Amniotic stem cell (primary cell): ENCODE measurements around the gene FAM120B.
"Not testable (repeated sequence)": the region's sequence is repeated elsewhere in the genome, so short reads cannot be mapped to it uniquely, and the experiment has no call there.

Source experiments
- DNase-seq: peaks from one replicate; lab custom pipeline; 2025; lab: John Stamatoyannopoulos, UW

Gene FAM120B

GRCh38 chr6:170301184-170301583, 5.4 kb upstream of the FAM120B start:
- no peak for DNase-seq

DNA sequence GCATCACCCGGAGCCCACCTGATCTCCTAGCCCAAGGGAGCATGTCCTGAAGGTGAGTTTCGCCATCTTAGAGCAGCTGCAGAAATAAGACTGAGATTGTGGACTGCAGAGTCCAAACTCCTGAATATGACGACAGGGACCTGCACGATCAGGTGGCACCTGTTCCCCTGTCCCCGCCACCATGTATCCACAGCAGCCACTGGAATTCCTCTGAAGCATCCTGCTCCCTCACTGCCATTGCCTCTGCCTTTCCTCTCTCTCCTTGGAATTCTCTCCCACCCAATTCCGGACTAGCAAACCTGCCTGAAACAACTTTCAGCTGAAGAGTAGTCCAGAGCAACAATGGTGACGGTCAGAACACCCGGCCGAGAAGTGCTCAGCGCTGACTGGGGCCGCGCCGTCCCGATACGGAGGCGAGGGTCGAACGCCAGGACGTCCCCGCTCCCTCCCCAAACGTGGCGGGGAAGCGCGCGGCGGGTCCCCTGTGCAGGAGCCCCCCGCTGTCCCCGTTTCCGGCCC, 694 bp upstream of the FAM120B start:
- no peak for DNase-seq

DNA sequence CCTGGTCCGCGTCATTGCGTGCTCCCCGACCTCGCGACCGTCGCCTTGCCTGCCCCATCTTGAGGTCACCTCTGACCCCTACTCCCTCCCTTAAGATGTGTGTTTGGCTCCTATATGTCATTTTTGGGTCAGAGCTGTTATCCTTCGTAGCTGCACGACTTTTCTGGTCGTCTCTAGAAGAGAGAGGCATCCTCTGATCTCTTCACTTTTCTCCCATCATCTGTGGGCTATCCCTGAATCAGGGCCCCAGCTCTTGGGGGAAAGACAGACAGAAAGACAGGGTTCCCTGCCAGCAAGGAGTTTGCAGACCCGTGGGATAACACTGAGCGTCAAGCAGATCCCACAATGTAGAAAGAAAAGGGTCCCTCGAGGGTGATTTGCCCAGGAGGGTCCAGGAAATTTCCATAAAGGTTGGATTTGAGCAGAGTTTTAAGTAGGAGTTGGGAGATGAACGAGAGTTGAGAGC, 555 bp downstream of the FAM120B start:
- DNase-seq: no peak

DNA sequence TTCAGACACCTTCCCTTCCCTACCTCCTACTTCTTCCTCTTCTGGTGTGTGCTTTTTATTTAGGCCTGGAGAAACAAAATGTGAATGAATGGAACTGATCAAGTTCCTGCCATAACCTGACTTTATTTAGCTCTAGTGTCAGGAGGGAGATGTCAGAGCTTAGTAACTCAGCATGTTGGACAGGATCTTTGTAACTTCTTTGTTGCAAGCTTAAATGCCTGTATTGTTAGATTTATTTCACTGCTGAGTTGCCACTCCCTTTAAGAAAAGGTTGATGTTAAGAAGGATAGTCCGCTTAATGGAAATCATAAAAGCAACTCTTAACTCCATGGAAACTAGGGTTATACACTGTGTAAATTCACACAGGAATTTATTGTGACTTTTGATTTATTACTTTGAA, 2.2 kb downstream of the FAM120B start:
- DNase-seq: no peak

GRCh38 chr6:170311696-170312095, 5.1 kb downstream of the FAM120B start:
- no peak for DNase-seq

- DNase-seq: no peak
Observed at GRCh38 chr6:170312876-170313275, 6.3 kb downstream of the FAM120B start.

GRCh38 chr6:170313716-170314295, 7.2 kb downstream of the FAM120B start:
- no peak for DNase-seq

DNA sequence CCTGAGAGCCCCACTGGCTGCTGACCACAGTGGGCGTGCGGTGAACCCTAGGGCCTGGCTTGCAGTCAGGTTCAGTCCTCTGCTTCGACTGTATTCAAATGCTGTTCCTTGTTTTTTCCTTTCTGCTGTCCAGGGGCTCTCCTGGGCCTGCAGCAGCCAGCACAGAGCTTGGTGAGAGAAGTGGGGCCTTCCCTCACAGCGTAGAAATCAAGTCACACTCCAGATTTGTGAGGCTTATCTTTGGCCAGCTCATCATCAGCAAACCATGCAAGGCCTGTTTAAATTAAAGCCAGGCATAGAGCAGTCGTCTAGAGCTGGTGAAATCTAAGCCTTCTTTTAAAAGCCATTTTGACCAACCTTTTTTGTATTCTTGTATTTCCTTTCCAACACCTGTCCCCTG, 8.4 kb downstream of the FAM120B start:
- no peak for DNase-seq

- no peak for DNase-seq
Observed at GRCh38 chr6:170316071-170316470, 9.5 kb downstream of the FAM120B start.

DNA sequence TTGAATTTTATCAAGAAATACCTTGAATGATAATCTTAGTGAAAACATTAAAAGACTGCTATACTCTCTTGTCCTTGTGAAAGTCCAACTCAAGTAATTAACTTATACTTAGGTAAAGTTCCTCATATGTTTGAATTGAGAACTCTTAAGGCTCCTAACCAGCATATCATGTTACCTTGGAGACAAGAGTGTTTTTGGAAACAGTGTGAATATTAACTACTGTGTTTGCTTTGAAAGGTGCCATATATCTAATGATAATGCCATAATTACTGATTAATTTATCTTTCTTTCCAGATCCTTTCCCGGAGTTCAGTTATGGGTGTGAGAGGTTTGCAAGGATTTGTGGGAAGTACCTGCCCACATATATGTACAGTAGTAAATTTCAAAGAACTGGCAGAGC, 10.5 kb downstream of the FAM120B start:
- no peak for DNase-seq

GRCh38 chr6:170317718-170318117, 11.2 kb downstream of the FAM120B start:
- DNase-seq: no peak

DNA sequence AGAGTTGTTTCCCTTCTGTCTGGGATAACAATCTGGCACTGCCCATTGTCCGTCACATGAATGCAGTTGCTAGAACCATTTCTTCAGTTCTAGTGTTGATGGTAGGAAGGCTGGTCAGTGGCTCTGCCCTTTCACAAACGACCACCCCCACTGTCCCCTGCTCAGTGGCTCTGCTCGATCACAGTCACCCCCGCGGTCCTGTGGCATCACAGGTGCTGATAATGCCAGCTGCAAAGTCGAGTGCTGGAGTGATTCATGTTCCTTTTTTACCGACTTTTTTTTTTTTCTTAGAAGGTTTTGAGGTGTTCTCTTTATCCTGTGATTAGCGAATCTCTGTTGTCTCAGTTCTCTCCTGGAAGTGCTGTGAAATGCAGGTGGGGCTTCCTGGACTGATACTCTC, 22.8 kb downstream of the FAM120B start:
- no peak for DNase-seq

DNA sequence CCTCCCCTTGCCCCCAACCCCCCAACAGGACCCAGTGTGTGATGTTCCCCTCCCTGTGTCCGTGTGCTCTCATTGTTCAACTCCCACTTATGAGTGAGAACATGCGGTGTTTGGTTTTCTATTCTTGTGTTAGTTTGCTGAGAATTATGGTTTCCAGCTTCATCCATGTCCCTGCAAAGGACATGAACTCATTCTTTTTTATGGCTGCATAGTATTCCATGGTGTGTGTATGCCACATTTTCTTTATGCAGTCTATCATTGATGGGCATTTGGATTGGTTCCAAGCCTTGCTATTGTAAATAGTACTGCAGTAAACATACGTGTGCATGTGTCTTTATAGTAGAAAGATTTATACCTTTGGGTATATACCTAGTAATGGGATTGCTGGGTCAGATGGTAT, 28.6 kb downstream of the FAM120B start:
- not testable (repeated sequence) for DNase-seq

DNA sequence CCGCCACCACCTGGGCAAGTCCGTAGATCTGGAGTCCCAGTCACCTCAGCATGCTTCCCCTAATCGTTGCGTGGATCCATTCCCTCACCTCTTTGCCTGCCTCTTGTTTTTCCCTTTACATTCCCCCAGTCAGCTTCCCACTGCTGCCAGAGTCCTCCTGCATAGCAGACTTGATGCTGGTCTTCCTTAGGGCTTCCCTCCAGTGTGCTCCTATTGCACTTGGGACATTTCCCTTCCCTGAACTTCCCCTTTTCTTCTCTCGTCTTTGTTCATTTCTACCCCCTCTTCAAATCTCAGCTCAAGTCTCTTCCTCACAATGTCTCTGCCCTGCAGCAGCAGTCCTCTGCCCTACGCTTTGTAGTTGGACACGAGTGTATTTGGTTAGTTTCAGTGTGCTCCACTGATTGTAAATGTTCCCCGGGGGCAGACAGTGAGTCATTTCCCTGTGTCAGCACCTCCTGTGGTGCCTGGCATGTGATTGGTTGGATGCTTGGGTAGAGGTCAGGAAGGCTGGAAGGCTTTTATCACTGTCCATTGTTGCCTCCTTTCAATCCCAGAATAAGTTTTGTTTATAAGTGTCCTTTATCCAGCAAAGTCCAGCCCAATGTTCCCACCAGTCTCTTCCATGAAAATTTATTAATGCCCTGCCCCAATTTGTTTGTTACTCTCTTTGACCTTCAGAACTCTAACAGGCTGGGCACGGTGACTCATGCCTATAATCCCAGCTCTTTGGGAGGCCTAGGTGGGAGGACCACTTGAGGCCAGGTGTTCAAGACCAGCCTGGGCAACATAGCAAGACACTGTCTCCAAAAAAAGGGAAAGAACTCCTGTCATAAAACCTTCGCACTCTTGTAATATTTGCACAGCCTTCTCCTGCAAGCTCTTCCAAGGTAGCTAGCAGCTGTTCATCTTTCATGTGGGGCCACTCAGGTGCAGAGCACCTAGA, 38.3 kb downstream of the FAM120B start:
- DNase-seq: no peak

DNA sequence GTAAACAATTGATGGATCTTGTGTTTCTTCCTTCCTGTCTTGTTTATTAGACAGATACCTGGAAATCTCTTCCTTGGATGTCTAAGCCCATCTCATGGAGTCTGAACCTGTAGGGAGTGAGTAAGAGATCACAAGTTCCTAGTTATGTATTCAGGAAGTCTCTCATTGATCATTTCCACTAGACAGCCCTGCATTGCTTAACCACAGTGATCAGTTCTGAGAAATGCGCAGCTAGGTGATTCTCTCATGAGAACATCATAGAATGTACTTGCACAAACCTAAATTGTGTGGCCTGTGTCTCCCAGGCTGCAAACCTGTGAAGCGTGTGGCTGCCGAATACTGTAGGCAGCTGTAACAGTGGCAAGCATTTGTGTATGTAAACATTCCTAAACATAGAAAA, 39.1 kb downstream of the FAM120B start:
- no peak for DNase-seq

DNA sequence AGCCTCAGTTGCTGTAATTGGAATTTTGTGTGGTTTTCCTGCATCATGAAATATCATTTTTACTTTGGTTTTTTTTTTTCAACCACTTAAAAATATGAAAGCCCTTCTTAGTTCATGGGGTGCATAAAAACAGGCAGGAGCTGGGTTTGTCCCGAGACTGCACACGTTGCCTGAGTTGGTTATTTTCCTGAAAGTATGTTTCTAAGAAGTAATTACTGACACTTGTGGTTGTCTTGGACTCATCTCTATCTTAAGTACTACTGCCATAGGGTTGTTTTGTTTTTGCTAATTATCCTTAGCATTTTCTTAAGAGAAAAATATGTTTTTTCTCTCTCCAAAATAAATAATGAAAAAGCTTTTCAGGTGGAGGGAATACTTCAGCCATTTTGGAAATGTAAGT, 40.1 kb downstream of the FAM120B start:
- DNase-seq: no peak

DNA sequence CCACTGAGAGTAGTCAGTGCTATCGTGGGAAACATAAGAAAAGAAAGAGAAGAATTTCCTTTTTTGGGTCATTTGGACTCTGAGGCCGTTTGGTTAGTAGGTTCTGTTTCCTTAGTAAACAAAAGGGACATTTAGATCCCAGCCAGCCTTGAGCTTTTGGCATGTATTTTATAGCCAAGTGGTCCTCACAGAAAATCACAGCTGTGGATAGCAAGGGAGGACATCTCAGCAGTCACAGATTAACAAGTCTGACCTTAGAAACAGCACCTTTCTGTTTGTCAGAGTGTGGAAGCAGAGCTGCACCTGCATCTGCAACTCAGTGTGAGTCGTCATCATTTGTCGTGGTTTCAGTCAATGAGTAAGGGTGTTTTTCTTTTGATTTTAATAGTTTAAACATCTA, 40.5 kb downstream of the FAM120B start:
- DNase-seq: no peak

- DNase-seq: no peak
Observed at GRCh38 chr6:170347975-170348374, 41.4 kb downstream of the FAM120B start.

DNA sequence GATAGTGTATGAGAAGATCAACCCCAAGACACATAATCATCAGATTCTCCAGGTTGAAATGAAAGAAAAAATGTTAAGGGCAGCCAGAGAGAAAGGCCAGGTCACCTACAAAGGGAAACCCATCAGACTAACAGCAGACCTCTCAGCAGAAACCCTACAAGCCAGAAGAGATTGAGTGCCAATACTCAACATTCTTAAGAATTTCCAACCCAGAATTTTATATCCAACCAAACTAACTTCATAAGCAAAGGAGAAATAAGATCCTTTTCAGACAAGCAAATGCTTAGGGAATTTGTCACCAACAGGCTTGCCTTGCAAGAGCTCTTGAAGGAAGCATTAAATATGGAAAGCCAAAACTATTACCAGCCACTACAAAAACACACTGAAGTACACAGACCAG, 44.9 kb downstream of the FAM120B start:
- DNase-seq: not testable (repeated sequence)

DNA sequence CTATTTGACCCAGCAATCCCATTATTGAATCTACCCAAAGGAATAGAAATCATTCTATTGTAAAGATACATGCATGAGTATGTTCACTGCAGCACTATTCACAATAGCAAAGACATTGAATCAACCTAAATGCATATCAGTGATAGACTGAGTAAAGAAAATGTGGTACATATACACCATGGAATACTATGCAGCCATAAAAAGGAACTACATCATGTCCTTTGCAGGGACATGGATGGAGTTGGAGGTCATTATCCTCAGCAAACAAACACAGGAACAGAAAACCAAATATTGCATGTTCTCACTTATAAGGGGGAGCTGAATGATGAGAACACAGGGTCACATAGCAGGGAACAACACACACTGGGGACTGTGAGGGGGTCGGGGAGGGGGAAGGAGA, 48.6 kb downstream of the FAM120B start:
- not testable (repeated sequence) for DNase-seq

DNA sequence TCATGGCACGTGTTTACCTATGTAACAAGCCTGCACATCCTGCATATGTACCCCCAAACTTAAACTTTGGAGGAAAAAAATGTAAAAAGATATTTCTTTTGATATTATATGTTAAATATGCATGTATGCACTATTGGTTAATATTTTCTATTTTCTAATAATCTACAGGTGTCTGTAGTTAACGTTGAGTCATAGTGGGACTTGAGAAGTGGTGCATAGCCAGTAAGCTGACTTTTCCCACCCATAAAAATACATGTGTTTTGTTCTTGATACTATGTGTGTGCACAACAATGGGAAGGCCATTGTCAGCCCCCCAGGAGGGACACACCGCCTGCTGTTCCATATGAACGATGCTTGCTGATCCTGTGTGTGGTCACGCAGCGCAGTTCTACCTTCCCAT, 49.1 kb downstream of the FAM120B start:
- DNase-seq: no peak

DNA sequence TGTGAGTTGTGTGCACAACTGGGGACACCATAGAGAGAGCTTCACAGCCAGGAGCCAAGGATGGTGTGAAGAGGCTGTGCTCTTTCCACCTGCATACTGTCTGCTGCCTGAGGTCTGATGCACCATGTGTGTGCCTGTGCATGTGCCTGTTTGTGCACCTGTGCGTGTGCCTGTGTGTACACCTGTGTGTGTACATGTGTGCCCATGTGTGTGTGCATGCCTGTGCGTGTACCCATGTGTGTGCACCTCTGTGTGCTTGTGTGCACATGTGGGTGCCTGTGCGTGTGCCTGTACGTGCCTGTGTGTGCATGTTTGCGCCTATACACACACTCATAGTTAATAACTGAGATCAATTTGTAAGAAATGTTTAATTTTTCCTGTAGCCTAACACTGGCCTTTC, 51.3 kb downstream of the FAM120B start:
- DNase-seq: no peak

DNA sequence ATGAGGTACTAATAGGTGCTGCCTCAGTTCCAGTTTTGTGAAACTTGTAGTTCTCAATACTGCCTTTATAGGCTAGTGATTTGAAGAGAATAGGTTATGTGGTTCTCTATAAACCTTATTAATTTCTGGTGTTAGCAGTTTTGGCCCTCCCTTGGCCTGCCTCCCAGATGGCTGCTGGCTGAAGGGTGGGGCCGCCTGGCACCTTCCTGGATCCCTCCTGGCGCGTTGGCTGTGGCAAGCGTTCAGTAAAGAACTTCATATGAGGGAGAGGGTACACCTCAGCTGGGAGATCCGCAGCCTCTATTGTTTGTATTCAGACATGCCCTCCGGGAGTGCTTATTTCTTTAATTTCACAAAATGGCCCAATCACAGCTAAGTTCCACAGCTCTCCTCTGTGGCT, 51.9 kb downstream of the FAM120B start:
- DNase-seq: no peak
